NCI-H2171 treated with DMSO at 0.1 percent for 48 hours (cell line): ENCODE data around the gene PHEX.

ENCODE experiments used
- DNase-seq: peaks from one replicate; lab custom pipeline; 2025; lab: John Stamatoyannopoulos, UW

The PHEX gene

GRCh38 chrX:22148565-22148964 is 116.4 kb downstream of the PHEX start:
- no peak for DNase-seq

GRCh38 chrX:22150371-22150770 is 118.2 kb downstream of the PHEX start:
- DNase-seq, result no peak

DNA sequence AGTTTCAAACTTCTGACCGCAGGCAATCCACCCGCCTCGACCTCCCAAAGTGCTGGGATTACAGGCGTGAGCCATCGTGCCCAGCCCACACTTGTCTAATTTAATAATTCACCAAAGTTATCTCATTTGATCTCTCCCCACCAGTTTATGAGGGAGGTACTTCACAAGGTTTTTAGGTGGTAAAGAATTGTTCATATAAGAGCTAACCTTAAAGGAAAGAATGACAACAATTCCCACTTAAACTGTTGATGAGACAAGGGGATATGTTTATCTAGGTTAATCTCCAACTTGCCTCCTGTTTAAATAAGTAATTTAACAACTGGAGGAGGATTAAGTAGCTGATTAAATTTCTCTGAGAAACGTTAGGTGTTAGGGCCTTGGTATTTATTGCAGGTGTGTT is 123.0 kb downstream of the PHEX start:
- DNase-seq, result no peak

DNA sequence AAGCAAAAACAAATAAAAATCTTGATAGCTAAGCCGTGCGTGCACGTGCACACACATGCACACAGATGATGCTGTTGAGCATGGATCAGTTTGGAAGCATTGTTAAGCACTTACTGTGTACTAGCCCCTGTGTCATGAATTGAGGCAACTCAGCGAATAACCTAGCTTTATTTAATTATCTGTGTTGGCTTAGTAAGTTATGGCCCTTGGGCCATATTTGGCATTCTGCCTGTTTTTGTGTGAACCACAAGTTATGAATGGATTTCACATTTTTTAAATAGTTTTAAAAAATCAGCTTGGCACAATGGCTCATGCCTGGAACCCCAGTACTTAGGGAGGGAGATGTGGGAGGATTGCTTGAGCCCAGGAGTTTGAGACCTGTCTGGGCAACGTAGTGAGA is 126.9 kb downstream of the PHEX start:
- no peak for DNase-seq

DNA sequence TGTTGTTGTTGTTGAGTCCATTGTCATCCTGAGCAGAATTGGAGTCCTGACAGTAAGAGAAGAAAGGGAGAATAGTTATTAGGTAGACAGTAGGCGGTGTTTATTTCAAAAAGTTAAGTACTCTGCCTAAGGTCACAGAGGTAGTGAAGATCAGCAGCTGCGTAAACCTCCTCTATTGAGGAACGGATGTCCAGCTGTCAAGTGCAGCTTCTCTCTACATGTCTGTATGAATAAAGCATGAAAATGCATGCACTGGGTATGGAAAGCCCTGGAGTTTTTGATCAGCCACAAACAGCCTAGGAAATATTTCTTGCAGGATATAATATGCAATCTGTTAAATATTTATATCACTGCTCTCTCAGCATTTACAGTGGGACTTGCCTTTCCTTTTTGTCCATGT is 131.2 kb downstream of the PHEX start:
- DNase-seq, result no peak

GRCh38 chrX:22164770-22165388 is 132.8 kb downstream of the PHEX start:
- DNase-seq, result no peak

GRCh38 chrX:22165732-22166457 is 133.8 kb downstream of the PHEX start:
- no peak for DNase-seq

- peak; percentile 16 for DNase-seq
These were observed 139.3 kb downstream of the PHEX start for GRCh38 chrX:22171287-22172060.

GRCh38 chrX:22173966-22174365 is 141.8 kb downstream of the PHEX start:
- no peak for DNase-seq

DNA sequence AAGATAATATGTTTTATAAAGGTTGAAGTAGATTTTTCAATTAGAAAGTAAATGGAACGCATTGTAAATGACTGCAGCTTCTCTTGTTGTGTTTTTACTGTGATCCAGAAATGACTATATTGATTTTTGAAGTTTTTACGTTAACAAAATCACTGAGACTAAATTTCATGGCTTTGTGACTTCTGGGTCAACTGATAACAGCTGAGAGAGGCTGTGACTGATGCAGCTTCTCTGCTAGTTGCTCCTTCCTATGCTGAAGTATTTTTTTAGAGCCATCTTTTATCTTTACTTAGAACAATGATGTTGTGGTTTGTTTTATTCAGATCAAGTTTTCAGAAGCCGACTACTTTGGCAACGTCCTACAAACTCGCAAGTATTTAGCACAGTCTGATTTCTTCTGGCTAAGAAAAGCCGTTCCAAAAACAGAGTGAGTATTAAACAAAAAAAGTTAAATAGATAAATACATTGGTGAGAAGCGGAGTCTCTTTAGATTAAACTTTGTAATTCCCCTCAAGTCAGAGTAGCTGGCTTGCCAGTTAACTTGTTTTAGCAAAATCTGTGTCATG is 145.9 kb downstream of the PHEX start:
- no peak for DNase-seq

DNA sequence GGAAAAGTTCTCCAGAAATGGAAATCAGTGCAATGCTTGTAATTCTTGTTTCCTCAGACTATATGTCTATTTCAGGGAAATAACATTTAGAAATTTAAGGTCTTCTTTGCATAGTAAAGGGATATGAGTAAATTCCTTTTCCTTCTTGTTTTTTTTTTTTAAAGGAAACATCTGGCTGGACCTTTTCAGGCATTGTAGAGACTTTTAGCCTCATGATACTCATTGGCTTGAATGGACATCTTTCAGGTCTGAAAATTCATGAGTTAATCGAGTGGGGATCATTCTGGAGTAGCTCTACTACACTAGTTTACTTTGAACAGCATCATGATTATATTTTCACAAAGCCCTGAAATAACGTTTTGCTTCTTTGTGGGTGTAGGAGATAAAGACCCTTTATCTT is 152.0 kb downstream of the PHEX start:
- no peak for DNase-seq

GRCh38 chrX:22186165-22186564 is 154.0 kb downstream of the PHEX start:
- no peak for DNase-seq

DNA sequence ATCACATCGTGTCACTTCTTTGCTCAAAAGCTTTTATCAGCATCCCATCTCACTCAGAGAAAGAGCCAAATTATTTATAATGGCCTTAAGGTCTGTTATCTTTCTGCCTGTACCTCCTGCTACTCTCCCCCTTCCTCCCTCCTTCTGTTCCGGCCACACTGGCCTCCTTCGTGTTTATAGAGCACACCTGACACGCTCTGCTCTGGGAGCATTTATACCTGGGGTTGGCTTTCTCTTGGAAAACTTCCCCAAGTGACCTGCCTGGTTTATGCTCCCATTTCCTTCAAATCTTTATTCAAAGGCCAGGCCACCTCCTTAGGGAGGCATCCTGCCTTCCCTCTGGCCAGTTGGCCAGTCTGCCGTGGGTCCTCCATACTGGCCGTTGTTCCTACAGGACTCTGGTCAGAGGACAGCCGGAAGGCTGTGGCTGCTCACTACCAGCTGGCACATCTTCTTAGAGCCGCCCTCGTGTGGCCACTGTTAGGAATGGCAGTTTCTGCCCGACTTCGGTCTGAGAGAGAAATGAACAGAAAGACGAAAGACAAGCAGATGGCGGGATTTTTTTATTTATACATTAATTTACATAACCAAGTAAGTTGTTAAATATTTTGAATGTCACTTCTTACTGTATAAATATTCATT is 160.4 kb downstream of the PHEX start:
- peak; percentile 60 for DNase-seq

- DNase-seq, result peak; percentile 2
These were observed 161.9 kb downstream of the PHEX start for GRCh38 chrX:22193851-22194659.

- no peak for DNase-seq
These were observed 162.5 kb downstream of the PHEX start for GRCh38 chrX:22194660-22194945.

GRCh38 chrX:22196149-22196548 is 164.0 kb downstream of the PHEX start:
- no peak for DNase-seq

DNA sequence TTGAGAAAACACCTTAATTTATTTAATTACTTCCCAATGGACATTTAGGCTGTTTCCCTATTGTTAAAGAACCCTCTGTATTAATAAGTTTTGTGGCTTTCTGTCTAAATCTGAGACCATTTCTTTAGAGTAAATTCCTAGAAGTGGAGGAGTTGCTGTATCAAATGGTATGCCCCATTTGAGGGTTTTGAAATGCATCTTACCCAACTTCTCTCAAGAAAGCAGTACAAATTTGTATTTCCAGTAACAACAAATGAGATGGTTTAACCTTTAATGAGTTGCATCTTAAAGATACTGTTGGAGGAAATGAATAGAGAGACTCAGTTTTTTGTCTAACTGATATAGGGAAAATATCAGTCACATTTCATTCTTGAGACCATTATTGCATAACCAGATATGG is 170.1 kb downstream of the PHEX start:
- no peak for DNase-seq

DNA sequence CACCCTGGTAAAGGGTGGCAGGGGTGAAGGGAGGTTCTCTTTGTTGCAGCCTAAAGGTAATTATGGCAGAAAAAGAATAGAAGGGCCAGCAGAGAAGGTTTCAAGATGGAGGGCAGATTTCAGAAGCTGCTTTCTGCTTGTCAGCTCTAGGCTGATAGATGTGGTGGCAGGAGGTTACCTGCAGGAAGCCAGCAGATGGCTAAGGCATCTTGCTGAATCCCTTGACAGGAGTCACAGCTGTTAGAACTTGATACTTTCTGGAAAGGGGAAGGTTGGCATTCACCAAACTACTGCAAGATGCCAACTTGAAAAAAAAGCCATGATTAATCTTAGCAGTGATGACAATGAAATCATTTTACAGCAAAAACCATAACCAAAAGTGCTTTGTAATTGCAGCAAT is 171.1 kb downstream of the PHEX start:
- DNase-seq, result peak; percentile 85

DNA sequence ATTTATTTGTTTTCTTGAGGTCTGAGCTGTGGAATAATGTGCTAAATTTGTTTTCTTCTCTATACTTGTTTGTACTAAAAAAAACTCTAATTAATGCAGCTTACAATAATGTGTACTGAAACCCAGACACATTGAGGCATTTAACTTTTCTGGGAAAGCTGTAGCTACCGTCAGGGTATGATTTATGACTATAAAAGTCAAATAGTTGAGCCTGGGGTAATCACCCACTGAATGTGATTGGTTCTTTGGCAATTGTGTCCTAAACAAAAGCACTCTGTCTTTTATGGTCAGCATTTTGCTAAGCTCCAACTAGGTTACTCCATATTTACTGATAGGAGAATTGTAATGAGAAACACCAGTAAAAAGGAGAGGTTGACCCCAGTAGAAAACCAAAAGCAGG is 174.7 kb downstream of the PHEX start:
- DNase-seq, result no peak

GRCh38 chrX:22220941-22221340 is 188.8 kb downstream of the PHEX start:
- DNase-seq, result no peak

GRCh38 chrX:22234380-22234779 is 202.3 kb downstream of the PHEX start:
- DNase-seq, result no peak

DNA sequence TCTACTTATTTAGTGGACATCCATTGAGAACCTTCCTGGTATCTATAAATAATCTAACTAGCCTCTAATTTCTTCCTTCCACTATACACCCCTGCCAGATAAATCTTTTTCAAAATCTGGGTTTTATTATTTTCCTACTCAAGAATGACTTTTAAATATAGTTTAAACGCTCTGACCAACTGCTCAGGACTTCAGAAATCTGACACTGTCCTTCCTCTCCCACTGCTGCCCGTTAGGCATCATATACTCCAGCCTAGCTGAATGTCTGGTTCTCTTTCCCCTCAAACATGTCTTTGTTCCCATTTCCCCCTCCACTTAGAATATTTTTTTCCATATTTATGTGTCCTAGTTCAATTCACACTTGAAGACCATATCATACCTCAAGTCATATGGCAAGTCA is 205.4 kb downstream of the PHEX start:
- no peak for DNase-seq
